Activated CD8-positive, alpha-beta memory T cell treated with anti-CD3 and anti-CD28 coated beads for 4 hours (primary cell): ENCODE data around the gene PPP1R3F.
"Not testable (repeated sequence)": the region's sequence is repeated elsewhere in the genome, so short reads cannot be mapped to it uniquely, and the experiment has no call there.

Experiments used
- DNase-seq, 2 donors: peaks; one replicate each; pipeline ENCODE4 v3.0.0-alpha.2; 2020; ENCODE audit warnings: low read depth in 2 of 2

PPP1R3F gene

DNA sequence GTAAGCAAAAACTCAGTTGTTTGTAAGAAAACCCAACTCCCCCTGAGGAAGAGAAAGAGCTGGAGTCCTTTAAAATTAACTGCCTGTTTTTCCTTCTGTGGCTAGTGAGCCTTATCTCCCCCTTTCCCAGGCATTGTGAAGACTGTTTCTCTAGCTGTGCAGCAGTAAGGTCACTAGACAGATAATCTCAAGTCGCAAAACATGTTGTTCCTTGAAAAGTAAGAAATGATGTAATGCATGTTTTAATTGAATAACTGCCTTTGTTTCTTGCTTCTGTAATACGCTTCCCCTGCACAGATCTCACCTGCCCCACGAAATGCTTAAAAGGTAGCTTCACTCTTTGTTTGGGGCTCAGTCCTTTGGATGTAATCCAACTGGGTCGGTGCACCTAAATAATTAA, 46.5 kb downstream of the PPP1R3F start:
- DNase-seq, result no peak

DNA sequence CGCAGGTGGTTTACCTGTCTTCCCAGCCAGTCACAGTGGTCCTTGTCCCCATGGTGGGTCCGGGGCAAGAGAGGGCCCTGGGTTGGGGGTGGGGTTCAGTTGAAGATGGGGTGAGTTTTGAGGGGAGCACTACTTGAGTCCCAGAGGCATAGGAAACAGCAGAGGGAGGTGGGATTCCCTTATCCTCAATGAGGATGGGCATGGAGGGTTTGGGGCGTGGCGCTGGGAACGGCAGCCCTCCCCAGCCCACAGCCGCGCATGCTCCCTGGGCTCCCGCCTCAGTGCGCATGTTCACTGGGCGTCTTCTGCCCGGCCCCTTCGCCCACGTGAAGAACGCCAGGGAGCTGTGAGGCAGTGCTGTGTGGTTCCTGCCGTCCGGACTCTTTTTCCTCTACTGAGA, 52.1 kb downstream of the PPP1R3F start, which contains the start of gene GAGE12J:
Gene GAGE12J, plus strand, starts transcription at position 301 of the 400 bp plus-strand sequence. CDS start 1,157 bp downstream, outside the sequence.
- not testable (repeated sequence) for DNase-seq

DNA sequence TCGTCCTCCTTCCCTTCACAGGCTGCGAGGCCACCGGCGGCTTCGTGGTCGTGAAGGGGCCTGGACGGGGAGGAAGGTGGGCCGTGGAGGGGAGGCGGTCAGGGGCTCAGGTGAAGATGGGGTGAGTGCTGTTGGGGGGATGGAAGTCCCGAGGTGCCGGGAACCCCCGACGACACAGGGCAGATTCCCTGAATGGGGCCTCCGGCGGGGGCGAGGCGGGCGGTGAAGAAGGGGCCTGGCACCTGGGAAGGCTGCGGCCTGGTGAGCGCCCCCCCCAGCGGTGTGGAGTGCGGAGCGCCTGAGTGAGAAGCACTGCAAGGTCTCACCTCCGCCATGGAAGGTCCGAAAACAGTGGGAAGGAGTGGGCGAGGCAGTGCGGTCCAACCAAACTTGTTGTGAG, 52.7 kb downstream of the PPP1R3F start:
- not testable (repeated sequence) for DNase-seq

DNA sequence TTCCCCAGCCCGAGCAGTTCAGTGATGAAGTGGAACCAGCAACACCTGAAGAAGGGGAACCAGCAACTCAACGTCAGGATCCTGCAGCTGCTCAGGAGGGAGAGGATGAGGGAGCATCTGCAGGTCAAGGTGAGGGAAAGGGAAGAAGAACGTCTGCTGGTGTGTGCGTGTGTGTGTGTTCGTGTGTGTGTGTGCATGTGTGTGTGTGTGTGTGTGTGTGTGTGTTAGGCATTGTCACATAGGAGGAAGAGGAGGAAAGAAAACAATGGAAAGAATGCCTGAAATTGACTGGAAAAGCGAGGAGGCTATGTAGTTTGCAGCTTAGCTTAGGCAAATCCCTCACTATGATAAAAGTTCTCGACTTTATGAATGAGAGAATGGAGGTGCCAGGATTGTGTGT, 54.1 kb downstream of the PPP1R3F start:
- DNase-seq, result not testable (repeated sequence)

GRCh38 chrX:49330421-49330820, 60.8 kb downstream of the PPP1R3F start:
- DNase-seq, result not testable (repeated sequence)

DNA sequence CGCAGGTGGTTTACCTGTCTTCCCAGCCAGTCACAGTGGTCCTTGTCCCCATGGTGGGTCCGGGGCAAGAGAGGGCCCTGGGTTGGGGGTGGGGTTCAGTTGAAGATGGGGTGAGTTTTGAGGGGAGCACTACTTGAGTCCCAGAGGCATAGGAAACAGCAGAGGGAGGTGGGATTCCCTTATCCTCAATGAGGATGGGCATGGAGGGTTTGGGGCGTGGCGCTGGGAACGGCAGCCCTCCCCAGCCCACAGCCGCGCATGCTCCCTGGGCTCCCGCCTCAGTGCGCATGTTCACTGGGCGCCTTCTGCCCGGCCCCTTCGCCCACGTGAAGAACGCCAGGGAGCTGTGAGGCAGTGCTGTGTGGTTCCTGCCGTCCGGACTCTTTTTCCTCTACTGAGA, 61.7 kb downstream of the PPP1R3F start, which contains the start of gene GAGE13:
Gene GAGE13, plus strand, starts transcription at position 301 of the 400 bp plus-strand sequence. CDS start 1,156 bp downstream, outside the sequence.
- DNase-seq, result not testable (repeated sequence)

DNA sequence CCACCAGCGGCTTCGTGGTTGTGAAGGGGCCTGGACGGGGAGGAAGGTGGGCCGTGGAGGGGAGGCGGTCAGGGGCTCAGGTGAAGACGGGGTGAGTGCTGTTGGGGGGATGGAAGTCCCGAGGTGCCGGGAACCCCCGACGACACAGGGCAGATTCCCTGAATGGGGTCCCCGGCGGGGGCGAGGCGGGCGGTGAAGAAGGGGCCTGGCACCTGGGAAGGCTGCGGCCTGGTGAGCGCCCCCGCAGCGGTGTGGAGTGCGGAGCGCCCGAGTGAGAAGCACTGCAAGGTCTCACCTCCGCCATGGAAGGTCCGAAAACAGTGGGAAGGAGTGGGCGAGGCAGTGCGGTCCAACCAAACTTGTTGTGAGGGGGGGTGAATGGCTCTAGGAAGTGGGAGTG, 62.2 kb downstream of the PPP1R3F start:
- DNase-seq, result not testable (repeated sequence)
